Measurements from ENCODE around the gene IL4R. TPM values are rescaled to one million over a fixed set of nuclear protein-coding genes. Genes with fewer than 3 reads are reported as not detected.

Gene IL4R
- total RNA-seq, 1 experiment from 2014 or later = 32.6 TPM

GRCh38 chr16:27410761-27411160, 97.0 kb downstream of the IL4R start:
- H3K27ac Mint-ChIP-seq (ENCODE audit: unreplicated experiment) = no peak overlapping the region
- no peak overlapping the region for H3K4me3 ChIP-seq (ENCODE audit: low read depth, low read length)
- no peak for DNase-seq
- no peak for TF ChIP-seq CTCF (IDR thresholded peaks at IDR 0.05; ENCODE audit: insufficient read depth in 1 of 2, low read depth in 1 of 2, low read length in 1 of 2, severe bottlenecking in 1 of 2, unreplicated experiment in 1 of 2)
- CTCF ChIA-PET = no interaction called here
- POLR2A ChIA-PET = no interaction called here
- H3K9me3 ChIP-seq = peaks cover 17% of the 10 kb centered on the region; the same call in 1 of the 2 replicates
- peaks cover 31% of the 10 kb centered on the region for H3K9me3 Mint-ChIP-seq (ENCODE audit: unreplicated experiment)
- H3K27me3 ChIP-seq (replicated peaks; ENCODE audit: control insufficient read depth, insufficient read depth, low read length) = no peaks in the 10 kb centered on the region
- no TSS peak for BruUV-seq (replicated peaks)
- no peaks in the 10 kb centered on the region for H3K4me1 ChIP-seq
- H3K4me1 Mint-ChIP-seq (ENCODE audit: low read depth, unreplicated experiment) = peaks cover 6% of the 10 kb centered on the region
- no peaks in the 10 kb centered on the region for H3K36me3 ChIP-seq (ENCODE audit: control insufficient read depth, insufficient read depth, low read length)
- intact Hi-C loops (cut with micrococcal nuclease; ENCODE audit: unreplicated experiment) = no loop called here
- H3K36me3 Mint-ChIP-seq (ENCODE audit: insufficient read depth, unreplicated experiment) = no peaks in the 10 kb centered on the region
- H3K4me3 Mint-ChIP-seq (ENCODE audit: unreplicated experiment) = no peak overlapping the region
- H3K27me3 Mint-ChIP-seq (ENCODE audit: insufficient read depth, unreplicated experiment) = no peaks in the 10 kb centered on the region

- DNase-seq = no peak
- no peaks in the 10 kb centered on the region for H3K4me1 Mint-ChIP-seq (ENCODE audit: low read depth, unreplicated experiment)
- intact Hi-C loops (cut with micrococcal nuclease; ENCODE audit: unreplicated experiment) = no loop called here
- no peaks in the 10 kb centered on the region for H3K27me3 ChIP-seq (replicated peaks; ENCODE audit: control insufficient read depth, insufficient read depth, low read length)
- H3K36me3 ChIP-seq (ENCODE audit: control insufficient read depth, insufficient read depth, low read length) = no peaks in the 10 kb centered on the region
- no peak for TF ChIP-seq CTCF (IDR thresholded peaks at IDR 0.05; ENCODE audit: insufficient read depth in 1 of 2, low read depth in 1 of 2, low read length in 1 of 2, severe bottlenecking in 1 of 2, unreplicated experiment in 1 of 2)
- no peak overlapping the region for H3K4me3 ChIP-seq (ENCODE audit: low read depth, low read length)
- H3K36me3 Mint-ChIP-seq (ENCODE audit: insufficient read depth, unreplicated experiment) = no peaks in the 10 kb centered on the region
- POLR2A ChIA-PET = no interaction called here
- no peak overlapping the region for H3K4me3 Mint-ChIP-seq (ENCODE audit: unreplicated experiment)
- peaks cover 31% of the 10 kb centered on the region for H3K9me3 Mint-ChIP-seq (ENCODE audit: unreplicated experiment)
- no peaks in the 10 kb centered on the region for H3K4me1 ChIP-seq
- H3K9me3 ChIP-seq = peaks cover 17% of the 10 kb centered on the region; the same call in 1 of the 2 replicates
- H3K27me3 Mint-ChIP-seq (ENCODE audit: insufficient read depth, unreplicated experiment) = no peaks in the 10 kb centered on the region
- BruUV-seq (replicated peaks) = no TSS peak
- no peak overlapping the region for H3K27ac Mint-ChIP-seq (ENCODE audit: unreplicated experiment)
- CTCF ChIA-PET = no interaction called here
Measured at GRCh38 chr16:27413956-27414355, 100.2 kb downstream of the IL4R start.

Other genes starting within 250 kb of the IL4R start
- not detected in 2 replicates for gene C16orf82, start 247.0 kb upstream of the IL4R start, total RNA-seq (2022)
- gene KDM8, start 110.4 kb upstream of the IL4R start, total RNA-seq (2022) = 7.0 and 11.1 TPM in 2 replicates
- gene NSMCE1, start 45.2 kb upstream of the IL4R start, total RNA-seq (2022) = 33.4 and 37.0 TPM in 2 replicates
- gene IL21R, start 88.2 kb downstream of the IL4R start, total RNA-seq (2022) = 0.07 and 0.12 TPM in 2 replicates
- 67.7 and 75.2 TPM in 2 replicates for gene GTF3C1, start 235.9 kb downstream of the IL4R start, total RNA-seq (2022)
- gene KATNIP, start 236.2 kb downstream of the IL4R start, total RNA-seq (2022) = 19.8 and 21.5 TPM in 2 replicates

All from Caco-2 (cell line).